Rectal smooth muscle tissue (tissue), 1 donor: ENCODE results near the gene AHI1.

ENCODE experiments used
- H3K27ac ChIP-seq: one replicate; pipeline ENCODE4 v1.7.0; 2013; ENCODE audit warnings: low read depth, low read length, inconsistent platforms
- H3K27me3 ChIP-seq: one replicate; pipeline ENCODE4 v1.7.0; 2013; ENCODE audit warnings: low read length; ENCODE audit not compliant: control insufficient read depth, insufficient read depth
- H3K36me3 ChIP-seq: one replicate; pipeline ENCODE4 v1.7.0; 2013; ENCODE audit warnings: low read length; ENCODE audit not compliant: control insufficient read depth, insufficient read depth
- H3K4me1 ChIP-seq: one replicate; pipeline ENCODE4 v1.7.0; 2013; ENCODE audit warnings: low read length; ENCODE audit not compliant: control insufficient read depth, insufficient read depth
- H3K4me3 ChIP-seq: one replicate; pipeline ENCODE4 v1.7.0; 2013; ENCODE audit warnings: low read length
- H3K9ac ChIP-seq: one replicate; pipeline ENCODE4 v1.7.0; 2013; ENCODE audit warnings: low read length

The AHI1 gene

GRCh38 chr6:135270676-135271536, 226.6 kb downstream of the AHI1 start:
- Histone ChIP-seq H3K4me1 (no peaks in the 10 kb centered on the region), H3K9ac (no peak overlapping the region), H3K36me3 (no peaks in the 10 kb centered on the region), H3K27ac (no peak overlapping the region), H3K27me3 (no peaks in the 10 kb centered on the region), H3K4me3 (no peak overlapping the region)

GRCh38 chr6:135269481-135269891, 228.1 kb downstream of the AHI1 start:
- no peaks in the 10 kb centered on the region for H3K4me1 ChIP-seq
- no peaks in the 10 kb centered on the region for H3K27me3 ChIP-seq
- no peak overlapping the region for H3K4me3 ChIP-seq
- no peak overlapping the region for H3K27ac ChIP-seq
- H3K36me3 ChIP-seq: no peaks in the 10 kb centered on the region
- no peak overlapping the region for H3K9ac ChIP-seq

DNA sequence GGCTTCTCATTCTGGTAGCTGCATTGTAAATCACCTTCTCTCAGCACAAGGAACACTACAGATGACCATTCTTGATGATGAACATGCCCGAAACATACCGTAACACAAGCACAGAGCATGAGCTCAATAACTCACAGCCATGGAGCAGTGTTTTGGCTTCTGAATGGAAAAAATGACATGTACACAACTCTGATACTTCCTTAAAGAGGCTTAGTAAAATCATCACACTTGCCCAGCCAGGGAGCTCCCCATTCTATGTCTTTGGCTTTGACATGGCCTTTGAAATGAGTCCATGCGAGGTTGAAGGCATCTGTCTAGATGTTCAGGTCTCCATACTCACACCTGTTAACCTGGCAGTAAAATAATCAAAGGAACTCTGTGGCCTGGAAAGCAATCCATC, 228.8 kb downstream of the AHI1 start:
- Histone ChIP-seq H3K36me3 (no peaks in the 10 kb centered on the region), H3K27me3 (no peaks in the 10 kb centered on the region), H3K4me3 (no peak overlapping the region), H3K9ac (no peak overlapping the region), H3K27ac (no peak overlapping the region), H3K4me1 (no peaks in the 10 kb centered on the region)

DNA sequence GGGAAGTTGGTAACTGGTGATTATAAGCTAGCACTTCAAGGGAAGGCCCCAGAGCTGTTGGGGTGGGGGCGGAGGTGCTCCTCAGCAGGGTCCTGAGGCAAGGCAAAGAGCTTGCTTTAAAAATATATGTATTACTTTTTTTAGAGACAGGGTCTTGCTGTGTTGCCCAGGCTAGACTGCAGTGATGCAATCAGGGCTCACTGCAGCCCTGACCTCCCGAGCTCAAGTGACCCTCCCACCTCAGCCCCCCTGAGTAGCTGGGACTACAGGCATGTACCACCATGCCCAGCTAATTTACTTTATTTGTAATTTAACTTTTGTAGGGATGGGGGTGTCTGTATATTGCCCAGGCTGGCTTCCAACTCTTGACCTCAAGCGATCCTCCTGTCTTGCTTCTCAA, 229.3 kb downstream of the AHI1 start:
- Histone ChIP-seq H3K27ac (no peak overlapping the region), H3K4me3 (no peak overlapping the region), H3K9ac (no peak overlapping the region), H3K4me1 (no peaks in the 10 kb centered on the region), H3K27me3 (no peaks in the 10 kb centered on the region), H3K36me3 (no peaks in the 10 kb centered on the region)

DNA sequence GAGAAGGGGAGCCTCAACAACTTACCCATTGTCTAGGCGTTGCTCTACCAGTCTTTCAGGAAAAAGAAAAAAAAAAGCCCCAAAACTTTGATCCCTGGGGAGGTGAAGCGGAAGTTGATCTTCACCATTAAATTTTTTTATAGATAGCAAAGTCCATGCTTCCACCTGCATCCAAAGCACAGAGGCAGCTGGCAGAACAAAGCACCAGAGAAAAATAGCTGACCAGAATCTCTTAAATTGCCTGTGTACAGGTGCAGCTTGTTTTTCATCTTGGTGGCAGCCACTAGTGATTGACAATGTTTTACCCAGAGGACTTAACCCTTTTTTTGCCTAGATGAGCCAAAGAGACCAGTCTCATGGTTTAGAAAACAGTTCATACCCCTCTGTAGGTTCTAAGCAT, 230.5 kb downstream of the AHI1 start:
- no peak overlapping the region for H3K27ac ChIP-seq
- no peak overlapping the region for H3K9ac ChIP-seq
- no peak overlapping the region for H3K4me3 ChIP-seq
- H3K4me1 ChIP-seq: no peaks in the 10 kb centered on the region
- no peaks in the 10 kb centered on the region for H3K36me3 ChIP-seq
- H3K27me3 ChIP-seq: no peaks in the 10 kb centered on the region

GRCh38 chr6:135266675-135267074, 230.9 kb downstream of the AHI1 start:
- no peaks in the 10 kb centered on the region for H3K27me3 ChIP-seq
- no peak overlapping the region for H3K4me3 ChIP-seq
- H3K36me3 ChIP-seq: no peaks in the 10 kb centered on the region
- no peak overlapping the region for H3K9ac ChIP-seq
- no peak overlapping the region for H3K27ac ChIP-seq
- H3K4me1 ChIP-seq: no peaks in the 10 kb centered on the region

DNA sequence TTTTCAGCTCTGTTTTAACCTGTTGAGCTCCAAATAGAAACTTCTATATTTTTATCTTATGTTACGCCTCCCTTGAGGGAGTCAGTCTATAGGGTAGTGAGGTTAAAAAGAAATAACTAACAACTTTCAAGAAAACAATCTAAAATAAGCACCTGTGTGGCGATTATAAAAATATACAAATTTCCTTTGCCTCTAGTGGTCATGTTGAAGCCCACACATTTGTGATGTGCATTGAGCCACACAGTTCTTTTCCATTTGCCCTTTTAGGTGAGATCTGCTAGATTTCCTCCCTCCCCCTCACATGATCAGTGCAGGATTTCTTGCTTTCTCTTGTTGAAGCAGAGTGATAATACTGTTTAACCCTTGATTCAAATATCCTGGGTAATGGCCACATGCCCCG, 232.3 kb downstream of the AHI1 start:
- H3K27me3 ChIP-seq: no peaks in the 10 kb centered on the region
- H3K27ac ChIP-seq: no peak overlapping the region
- H3K4me3 ChIP-seq: no peak overlapping the region
- no peaks in the 10 kb centered on the region for H3K36me3 ChIP-seq
- no peak overlapping the region for H3K9ac ChIP-seq
- H3K4me1 ChIP-seq: no peaks in the 10 kb centered on the region

DNA sequence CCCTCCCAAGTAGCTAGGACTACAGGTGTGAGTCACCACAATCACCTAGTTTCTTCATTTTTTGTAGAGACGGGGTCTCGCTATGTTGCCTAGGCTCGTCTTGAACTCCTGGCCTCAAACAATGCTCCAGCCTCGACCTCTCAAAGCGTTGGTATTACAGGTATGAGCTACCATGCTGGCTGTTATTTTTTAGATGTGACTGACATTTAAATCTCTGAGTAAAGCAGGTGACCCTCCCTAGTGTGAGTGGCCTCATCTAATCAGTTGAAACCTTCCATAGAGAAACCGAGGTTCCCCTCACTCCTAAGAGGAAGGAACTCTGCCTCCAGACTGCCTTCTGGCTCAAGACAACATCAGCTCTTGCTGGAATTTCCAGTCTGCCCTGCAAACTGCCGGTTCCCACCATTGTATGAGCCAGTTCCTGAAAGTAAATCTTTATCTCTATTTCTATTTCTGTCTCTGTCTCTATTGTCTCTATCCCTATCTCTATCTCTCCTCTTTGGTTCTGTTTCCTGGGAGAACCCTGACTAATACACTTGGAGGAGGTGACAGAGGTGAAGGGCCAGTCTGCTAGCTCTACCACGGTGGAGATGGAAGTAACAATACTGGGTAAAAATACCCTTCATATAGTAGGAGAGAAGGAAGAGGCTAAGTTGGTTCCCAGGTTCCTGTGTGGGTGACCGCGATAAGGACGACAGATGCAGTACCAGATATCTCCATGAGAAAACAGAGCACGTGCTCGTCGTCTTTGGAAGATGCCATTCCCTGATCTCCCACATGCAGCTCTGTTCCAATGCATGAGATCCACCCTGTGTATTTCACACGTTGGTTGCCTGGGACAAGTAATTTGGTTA, 235.4 kb downstream of the AHI1 start:
- H3K27ac ChIP-seq: no peak overlapping the region
- no peak overlapping the region for H3K4me3 ChIP-seq
- no peaks in the 10 kb centered on the region for H3K27me3 ChIP-seq
- no peaks in the 10 kb centered on the region for H3K36me3 ChIP-seq
- H3K4me1 ChIP-seq: no peaks in the 10 kb centered on the region
- no peak overlapping the region for H3K9ac ChIP-seq

DNA sequence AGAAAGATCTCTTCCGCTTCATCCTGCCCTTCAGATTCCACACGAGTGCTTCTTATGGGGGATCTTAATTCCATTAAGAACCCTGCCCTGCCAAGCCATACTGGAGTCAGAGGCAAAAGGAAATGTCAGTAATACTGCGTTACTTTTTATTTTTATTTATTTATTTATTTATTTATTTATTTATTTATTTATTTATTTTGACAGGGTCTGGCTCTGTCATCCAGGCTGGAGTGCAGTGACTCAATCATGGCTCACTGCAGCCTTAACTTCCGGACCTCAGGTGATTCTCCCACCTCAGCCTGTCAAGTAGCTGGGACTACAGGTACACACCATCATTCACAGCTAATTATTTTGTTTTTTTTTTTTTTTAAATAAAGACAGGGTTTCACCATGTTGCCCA, 236.9 kb downstream of the AHI1 start:
- Histone ChIP-seq H3K27me3 (no peaks in the 10 kb centered on the region), H3K27ac (no peak overlapping the region), H3K9ac (no peak overlapping the region), H3K36me3 (no peaks in the 10 kb centered on the region), H3K4me1 (no peaks in the 10 kb centered on the region), H3K4me3 (no peak overlapping the region)

DNA sequence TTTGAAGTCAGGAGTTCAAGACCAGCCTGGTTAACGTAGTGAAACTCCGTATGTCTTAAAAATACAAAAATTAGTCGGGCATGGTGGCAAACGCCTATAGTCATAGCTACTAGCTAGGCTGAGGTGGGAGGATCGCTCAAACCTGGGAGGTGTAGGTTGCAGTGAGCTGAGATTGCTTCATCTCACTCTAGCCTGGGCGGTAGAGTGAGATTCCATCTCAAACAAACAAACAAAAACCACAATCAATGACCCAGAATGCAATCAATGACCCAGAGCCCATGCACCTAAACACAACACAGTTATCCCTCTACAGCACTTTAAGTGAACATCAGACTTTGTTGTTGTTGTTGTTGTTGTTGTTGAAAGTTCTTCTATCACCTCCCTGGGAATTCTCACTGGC, 238.6 kb downstream of the AHI1 start:
- H3K36me3 ChIP-seq: no peaks in the 10 kb centered on the region
- H3K27me3 ChIP-seq: no peaks in the 10 kb centered on the region
- no peak overlapping the region for H3K9ac ChIP-seq
- H3K4me1 ChIP-seq: no peaks in the 10 kb centered on the region
- H3K4me3 ChIP-seq: no peak overlapping the region
- H3K27ac ChIP-seq: no peak overlapping the region

- no peak overlapping the region for H3K27ac ChIP-seq
Observed at GRCh38 chr6:135257631-135258405, 239.7 kb downstream of the AHI1 start.

GRCh38 chr6:135256866-135257265, 240.7 kb downstream of the AHI1 start:
- H3K4me3 ChIP-seq: no peak overlapping the region
- H3K27ac ChIP-seq: no peak overlapping the region
- no peaks in the 10 kb centered on the region for H3K4me1 ChIP-seq

More at GRCh38 chr6:135257631-135258405, 239.7 kb downstream of the AHI1 start:
- H3K4me1 ChIP-seq: no peaks in the 10 kb centered on the region
- no peak overlapping the region for H3K4me3 ChIP-seq
- H3K36me3 ChIP-seq: no peaks in the 10 kb centered on the region
- H3K9ac ChIP-seq: no peak overlapping the region
- H3K27me3 ChIP-seq: no peaks in the 10 kb centered on the region

More at GRCh38 chr6:135256866-135257265, 240.7 kb downstream of the AHI1 start:
- H3K27me3 ChIP-seq: no peaks in the 10 kb centered on the region
- no peak overlapping the region for H3K9ac ChIP-seq
- no peaks in the 10 kb centered on the region for H3K36me3 ChIP-seq
